T-helper 22 cell (primary cell): ENCODE measurements around the gene CAGE1.
"Not testable (repeated sequence)": the region's sequence is repeated elsewhere in the genome, so short reads cannot be mapped to it uniquely, and the experiment has no call there.

ENCODE experiments used
- DNase-seq: peaks from one replicate; pipeline ENCODE4 v3.0.0-alpha.2; 2020; ENCODE audit warnings: low read depth

The CAGE1 gene

DNA sequence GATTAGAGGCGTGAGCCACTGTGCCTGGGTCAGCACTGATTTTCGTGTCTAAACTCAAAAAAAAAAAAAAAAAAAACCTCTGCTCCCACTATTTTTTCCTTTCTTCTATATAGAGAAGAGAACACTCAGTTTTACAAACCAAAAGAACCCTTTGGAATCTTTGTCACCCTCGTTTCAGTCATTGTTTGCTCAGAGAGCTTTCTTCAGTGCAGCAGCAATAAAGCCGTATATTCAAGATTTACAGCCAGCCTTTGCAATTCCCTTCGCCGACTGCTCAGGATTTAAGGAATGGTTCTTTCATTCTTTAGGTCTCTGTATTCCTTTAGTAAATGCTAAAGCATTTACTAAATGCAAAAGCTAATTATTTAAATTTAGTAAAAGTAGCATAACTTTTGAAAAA lies 20.2 kb upstream of the CAGE1 start:
- DNase-seq = no peak

DNA sequence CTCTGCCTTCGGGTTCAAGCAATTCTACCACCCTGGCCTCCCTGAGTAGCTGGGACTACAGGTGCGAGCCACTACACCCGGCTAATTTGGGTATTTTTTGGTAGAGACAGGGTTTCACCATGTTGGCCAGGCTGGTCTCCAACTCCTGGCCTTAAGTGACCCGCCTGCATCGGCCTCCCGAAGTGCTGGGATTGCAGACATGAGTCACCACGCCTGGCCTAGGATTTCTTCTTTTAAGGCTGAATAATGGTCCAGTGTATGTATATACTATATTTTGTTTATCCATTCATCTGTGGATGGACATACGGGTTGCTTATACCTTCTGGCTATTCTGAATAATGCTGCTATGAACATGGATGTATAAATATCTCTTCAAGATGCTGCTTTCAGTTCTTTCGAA lies 17.2 kb upstream of the CAGE1 start:
- DNase-seq = no peak

DNA sequence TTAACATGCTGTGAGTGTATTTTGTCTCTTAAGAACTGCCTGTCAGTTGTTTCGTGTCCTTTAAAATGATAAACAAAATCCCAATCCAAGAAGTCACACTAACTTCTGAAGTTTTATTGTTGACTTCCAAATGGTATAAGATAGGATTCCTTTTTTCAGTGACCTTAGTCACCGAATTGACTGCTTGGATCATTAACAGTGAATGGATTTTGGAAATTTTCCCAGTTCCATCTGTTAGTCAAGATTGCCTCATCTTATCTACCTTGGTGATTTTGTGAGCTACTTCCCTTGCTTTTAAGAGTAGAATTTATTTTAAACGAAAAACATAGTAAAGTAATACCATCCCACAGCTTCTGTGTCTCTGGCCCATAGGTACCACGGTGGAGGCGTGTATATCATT lies 15.0 kb upstream of the CAGE1 start:
- no peak for DNase-seq

DNA sequence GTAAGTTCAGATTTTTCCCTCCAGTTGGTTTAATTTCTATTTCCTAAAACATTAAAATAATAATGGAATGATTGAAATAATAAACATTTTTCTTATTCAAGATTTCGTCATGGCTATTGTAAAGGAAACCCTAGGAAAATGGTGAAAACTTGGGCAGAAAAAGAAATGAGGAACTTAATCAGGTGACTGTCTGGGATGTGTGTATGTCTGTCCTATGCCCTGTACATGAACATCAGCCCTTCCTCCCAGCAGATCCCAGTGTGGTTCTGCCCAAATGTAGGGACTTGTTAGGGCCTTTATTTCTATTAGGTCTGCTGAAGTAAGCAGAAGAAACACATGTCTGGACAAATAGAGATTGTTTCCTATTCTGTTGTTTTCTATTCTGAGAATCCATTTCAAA lies 13.2 kb upstream of the CAGE1 start:
- no peak for DNase-seq

DNA sequence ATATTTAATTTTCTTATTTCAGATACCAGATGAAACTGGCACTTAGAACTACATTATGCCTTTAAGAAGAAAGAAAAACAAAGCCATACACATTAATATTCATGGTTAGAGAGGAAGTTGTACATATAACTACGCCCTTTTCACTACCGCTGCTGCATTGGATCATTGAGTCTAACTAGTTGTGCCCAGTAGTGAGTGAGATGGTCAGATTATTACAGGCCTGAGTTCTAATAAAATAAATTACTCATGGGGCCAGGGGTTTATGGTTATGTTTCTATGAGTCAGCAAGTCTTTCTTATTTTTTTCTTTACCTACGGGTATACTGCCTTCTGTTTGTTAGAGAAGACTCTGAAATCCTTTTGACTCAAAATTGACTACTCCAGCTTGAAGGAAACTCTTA lies 11.5 kb upstream of the CAGE1 start:
- DNase-seq = no peak

DNA sequence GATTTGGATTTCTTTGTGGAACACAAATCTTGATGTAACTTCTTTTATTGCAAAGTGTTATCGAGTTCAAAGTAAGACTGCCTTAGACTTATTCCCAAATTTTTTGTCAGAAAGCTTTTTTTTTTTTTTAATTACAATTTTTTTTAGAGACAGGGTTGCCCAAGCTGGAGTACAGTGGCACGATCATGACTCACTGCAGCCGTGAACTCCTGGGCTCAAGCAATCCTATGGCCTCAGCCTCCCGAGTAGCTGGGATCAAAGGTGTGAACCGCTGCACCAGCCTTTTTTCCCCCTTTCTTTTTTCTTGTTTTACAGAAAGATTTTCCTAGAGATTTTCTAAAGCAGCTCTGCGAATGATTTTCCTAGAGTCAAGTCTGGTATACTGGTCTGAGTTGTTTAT lies 2.9 kb upstream of the CAGE1 start:
- DNase-seq = no peak

DNA sequence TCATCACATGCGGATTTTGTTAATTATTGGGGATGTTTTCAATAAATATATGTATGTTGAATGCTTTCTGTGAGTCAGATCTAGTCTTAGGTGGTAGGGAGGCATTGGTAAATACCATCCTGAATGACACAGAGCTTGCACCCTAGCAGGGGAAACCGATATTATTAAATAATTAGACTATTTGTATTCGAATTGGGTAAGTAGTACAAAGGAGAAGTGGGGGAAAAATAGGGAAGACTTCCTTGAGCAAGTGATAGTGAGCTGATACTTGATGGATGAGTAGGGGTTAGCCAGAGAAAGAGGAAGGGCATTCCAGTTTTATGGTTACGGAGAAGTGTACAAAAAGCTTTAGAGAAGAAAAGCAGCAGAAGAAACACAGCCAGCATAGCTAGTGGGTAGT lies 1.6 kb upstream of the CAGE1 start:
- no peak for DNase-seq

DNA sequence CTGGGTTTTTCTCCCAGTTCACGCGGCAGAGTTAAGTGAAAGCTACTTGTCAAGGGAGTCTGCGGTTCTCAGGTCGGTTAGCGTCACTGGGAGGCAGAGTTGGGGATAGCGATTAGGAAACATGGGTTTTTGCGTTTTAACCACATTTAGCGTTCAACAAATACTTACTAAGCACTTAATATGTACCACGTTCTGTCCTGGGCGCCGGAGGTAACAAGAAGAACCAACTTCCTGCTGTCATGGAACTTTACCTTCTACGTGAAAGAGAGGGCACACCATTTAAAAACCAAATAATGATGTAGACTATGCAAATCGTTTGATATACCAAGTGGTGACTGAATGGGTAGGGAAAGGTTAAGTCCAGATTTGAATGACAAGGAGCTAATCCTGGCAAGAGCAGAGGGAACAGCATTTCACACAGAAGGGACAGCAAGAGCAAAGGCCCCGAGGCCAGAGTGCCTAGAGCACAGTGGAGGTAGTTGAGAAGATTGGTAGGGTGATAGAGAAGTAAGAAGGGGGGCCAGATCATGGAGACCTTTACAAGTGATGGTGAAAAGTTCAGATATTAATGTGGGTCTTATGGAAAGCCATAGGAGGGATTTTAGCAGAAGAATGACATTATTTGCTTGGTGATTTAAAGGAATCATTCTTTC lies 810 bp upstream of the CAGE1 start:
- DNase-seq = no peak

DNA sequence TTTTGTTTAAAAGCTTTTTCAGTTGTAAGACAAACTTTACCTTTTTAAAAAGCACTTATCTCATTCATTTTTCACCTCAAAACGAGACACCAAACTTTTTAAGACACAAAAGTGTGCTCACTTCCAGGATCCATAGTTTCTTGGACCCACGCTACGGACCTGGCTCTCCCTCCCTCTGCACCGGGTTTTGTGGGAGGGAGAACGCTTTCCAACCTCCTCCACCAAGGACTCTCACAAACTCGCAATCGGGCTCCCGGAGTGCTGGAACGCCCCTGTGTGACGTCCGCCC lies 436 bp downstream of the CAGE1 start:
- DNase-seq = no peak

DNA sequence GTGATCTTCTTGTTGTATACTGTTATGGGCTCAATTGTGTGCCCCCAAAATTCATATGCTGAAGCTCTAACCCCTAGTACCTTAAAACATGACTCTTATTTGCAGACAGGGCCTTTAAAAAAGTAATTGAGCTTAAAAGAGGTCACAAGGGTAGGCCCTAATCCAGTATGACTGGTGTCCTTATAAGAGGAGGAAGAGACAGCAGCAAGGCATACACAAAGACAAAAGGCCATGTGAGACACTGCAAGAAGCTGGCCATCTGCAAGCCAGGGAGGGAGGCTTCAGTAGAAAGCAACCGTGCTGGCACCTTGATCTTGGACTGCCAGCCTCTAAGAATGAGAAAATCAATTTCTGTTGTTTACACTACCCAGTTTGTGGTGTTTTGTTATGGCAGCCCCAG lies 8.4 kb downstream of the CAGE1 start:
- no peak for DNase-seq

DNA sequence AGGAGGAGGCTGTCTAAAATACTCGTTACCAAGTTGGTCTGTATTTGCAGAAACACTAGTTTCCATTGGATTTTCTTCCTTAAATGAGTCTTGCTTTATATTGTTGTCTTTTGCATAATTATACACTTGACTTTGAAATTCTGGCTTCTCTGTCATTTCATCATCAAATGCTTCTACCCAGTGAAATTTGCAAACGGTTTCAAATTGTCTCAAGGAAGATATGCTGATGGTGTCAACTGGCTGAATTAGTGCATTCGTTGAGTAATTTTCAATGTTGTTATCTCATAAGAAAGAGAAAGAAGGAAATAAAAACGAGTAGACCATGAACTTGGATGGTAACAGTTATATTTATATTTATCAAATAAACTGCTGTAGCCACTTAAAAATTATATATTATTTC lies 10.8 kb downstream of the CAGE1 start:
- DNase-seq = no peak

DNA sequence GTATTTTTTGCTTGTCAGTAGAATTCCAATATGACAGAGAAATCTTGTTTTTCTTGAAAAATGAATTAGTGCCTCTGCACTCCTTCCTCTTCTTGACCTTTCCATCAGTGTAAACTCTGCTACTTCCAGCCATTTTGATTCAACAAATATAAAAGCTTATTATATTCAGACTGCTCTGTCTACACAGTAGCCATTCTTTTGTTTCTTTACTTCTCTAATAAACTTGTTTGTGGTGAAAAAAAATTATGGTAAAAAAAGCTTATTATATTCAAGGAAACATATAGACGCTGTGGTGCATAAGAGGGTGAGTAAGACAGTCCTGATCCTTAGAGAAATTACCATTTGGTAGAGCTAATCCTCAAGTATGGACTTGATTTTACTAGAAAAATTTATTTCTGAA lies 11.6 kb downstream of the CAGE1 start:
- DNase-seq = no peak

DNA sequence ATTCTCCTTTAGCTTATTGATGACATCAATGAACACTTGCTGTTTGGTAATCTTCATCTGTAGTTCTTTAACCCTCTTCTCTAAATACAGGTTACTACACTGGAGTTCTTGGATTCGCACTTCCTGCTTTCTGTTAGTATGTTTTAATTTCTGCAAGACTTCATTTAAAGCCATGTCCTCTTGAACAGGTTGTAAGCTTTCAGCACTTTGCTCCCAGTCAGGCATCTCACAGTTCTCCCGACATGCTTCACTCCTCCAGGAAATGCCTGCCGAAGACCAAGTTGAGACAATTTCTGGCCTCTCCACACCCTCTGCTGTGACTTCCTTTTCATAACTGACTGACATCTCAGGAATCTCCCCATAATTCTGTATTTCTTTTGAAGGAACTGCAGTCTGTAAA lies 15.8 kb downstream of the CAGE1 start:
- DNase-seq = no peak

DNA sequence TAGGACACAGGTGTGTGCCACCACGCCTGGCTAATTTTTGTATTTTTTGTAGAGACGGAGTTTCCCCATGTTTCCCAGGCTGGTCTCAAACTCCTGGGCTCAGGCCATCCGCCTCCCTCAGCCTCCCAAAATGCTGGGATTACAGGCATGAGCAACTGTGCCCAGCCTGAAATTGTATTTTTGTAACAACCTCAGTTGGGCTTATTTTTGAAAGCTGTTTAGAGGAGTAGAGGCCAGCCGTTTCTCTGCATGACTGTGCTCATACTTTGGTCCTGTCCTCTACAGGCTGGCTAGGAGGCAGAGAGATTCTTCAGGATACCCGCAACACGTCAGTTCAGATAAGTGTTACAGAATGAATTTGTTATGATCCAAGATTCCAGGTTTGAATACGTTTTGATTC lies 22.1 kb downstream of the CAGE1 start:
- no peak for DNase-seq

DNA sequence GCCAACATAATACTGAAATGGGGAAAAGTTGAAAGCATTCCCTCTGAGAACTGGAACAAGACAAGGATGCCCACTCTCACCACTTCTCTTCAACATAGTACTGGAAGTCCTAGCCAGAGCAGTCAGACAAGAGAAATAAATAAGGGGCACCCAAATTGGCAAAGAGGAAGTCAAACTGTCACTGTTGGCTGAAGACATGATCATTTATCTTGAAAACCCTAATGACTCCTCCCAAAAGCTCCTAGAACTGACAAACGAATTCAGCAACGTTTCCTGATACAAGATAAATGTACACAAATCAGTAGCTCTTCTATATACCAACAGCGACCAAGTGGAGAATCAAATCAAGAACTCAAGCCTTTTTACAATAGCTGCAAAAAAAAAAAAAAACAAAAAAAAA lies 37.6 kb downstream of the CAGE1 start:
- DNase-seq = not testable (repeated sequence)

DNA sequence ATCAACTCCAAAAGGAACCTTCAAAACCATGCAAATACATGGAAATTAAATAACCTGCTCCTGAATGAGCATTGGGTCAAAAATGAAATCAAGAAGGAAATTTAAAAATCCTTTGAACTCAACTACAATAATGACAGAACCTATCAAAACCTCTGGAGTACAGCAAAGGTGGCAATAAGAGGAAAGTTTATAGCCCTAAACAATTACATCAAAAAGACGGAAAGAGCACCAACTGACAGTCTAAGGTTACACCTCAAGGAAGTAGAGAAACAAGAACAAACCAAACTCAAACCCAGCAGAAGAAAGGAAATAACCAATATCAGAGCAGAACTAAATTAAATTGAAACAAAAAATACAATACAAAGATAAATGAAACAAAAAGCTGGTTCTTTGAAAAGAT lies 39.0 kb downstream of the CAGE1 start:
- DNase-seq = not testable (repeated sequence)

DNA sequence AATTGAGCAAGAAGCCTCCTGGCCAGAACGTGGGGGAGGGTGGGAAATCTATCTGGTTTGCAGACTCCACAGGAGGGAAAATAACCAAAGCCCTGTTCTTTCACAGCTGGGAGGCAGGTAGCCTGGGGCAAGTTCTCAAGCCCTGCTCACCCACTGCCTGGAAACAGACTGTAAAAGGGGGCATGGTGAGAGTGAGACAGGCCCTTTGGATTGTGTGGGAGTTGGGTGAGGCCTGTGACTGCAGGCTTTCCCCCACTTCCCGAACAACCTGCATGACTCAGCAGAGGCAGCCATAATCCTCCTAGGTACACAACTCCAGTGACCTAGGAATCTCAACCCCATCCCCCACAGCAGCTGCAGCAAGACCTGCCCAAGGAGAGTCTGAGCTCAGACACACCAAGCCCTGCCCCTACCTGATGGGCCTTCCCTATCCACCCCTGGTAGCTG lies 42.0 kb downstream of the CAGE1 start:
- not testable (repeated sequence) for DNase-seq

DNA sequence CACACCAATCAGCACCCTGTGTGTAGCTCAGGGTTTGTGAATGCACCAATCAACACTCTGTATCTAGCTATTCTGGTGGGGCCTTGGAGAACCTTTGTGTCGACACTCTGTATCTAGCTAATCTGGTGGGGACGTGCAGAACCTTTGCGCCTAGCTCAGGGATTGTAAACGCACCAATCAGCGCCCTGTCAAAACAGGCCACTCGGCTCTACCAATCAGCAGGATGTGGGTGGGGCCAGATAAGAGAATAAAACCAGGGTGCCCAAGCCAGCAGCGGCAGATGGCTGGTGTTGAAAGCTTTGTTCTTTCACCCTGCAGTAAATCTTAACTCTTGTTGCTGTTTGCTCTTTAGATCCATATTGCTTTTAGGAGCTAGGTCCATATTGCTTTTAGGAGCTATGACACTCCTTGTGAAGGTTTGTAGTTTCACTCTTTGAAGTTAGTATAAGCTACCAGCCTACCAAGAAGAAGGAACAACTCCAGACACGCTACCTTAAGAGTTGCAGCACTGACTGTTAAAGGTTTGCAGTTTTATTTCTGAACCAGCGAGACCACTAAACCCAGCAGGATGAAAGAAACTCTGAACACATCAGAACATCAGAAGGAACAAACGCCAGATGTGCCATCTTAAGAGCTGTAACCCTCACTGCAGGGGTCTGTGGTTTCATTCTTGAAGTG lies 44.6 kb downstream of the CAGE1 start:
- DNase-seq = not testable (repeated sequence)

DNA sequence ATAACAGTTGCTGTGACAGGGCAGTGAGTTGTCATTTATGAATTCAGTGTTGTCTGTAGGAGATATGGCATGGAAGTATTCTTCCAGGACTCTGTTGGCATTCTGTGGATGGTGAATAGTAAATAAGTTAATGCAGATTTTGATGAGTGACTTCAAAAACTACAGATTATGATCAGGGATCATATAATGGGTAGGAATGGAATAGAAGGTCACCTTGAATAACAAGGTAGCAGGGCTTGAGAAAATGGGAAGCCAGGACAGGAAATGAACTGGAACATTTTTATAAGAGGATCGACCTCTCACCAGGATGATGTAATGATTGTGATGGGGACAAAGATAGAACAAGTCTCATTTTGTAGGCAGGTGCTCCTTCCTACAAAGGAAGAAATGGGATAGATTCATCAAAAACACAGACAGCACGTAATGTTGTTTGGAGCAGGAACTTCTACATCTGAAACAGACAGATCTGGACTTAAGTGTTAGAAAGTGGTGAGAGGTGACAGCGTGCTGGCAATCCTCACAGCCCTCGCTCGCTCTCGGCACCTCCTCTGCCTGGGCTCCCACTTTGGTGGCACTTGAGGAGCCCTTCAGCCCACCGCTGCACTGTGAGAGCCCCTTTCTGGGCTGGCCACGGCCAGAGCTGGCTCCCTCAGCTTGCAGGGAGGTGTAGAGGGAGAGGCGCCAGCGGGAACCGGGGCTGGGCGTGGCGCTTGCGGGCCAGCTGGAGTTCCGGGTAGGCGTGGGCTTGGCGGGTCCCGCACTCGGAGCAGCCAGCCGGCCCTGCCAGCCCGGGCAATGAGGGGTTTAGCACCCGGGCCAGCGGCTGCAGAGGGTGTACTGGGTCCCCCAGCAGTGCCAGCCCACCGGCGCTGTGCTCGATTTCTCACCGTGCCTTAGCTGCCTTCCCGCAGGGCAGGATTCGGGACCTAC lies 45.7 kb downstream of the CAGE1 start:
- DNase-seq = no peak

DNA sequence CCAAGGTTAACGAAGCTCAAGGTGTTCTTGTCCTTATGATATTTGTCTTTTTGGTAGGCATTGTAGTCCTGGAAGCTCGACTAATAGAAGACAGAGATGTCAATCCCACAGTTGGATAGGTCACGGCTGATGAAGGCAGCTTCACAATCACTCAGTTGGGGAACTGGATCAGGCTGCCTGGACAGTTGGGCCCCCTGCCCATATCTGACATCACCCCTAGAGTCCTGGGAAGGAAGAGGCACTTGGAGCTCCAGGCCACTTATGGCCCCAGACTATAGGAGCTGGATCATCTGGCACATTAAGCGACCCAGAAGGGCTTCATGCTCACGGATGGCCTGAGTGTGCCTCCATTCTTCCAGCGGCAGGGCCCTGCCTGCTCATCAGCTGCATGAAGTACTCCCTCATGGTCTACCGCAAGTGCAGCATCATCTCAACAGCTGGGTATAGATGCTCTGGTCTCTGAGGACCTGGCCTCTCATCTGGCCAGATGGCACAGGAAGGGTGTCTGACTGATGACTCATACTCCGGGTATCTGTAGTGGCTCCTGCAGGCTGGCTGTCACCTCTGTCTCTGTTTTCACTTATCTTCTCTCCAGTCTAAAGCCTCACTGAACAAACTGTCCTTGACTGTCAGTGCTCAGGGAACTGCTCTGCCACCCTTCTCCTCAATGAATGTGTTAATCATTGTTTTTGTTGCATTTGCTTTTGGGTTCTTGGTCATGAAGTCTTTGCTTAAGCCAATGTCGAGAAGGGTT lies 47.4 kb downstream of the CAGE1 start:
- no peak for DNase-seq

DNA sequence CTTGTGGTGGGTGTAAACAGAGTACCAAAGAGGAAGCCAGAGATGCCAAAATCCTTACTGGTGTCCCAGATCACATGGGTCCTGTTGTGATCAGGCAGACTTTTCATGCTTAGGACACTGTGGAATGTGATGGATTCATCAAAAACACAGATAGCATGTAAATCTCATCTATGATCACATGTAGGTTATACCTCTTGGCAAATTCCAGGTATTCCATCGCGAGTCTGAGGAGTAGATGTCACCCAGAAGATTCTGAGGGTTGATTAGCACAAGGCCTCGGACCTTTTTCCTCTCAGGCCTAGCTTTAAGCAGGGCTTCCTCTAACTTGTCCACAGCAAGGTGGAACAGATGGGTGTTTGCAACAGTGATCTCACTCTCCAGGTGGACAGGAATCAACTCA lies 48.3 kb downstream of the CAGE1 start:
- no peak for DNase-seq

DNA sequence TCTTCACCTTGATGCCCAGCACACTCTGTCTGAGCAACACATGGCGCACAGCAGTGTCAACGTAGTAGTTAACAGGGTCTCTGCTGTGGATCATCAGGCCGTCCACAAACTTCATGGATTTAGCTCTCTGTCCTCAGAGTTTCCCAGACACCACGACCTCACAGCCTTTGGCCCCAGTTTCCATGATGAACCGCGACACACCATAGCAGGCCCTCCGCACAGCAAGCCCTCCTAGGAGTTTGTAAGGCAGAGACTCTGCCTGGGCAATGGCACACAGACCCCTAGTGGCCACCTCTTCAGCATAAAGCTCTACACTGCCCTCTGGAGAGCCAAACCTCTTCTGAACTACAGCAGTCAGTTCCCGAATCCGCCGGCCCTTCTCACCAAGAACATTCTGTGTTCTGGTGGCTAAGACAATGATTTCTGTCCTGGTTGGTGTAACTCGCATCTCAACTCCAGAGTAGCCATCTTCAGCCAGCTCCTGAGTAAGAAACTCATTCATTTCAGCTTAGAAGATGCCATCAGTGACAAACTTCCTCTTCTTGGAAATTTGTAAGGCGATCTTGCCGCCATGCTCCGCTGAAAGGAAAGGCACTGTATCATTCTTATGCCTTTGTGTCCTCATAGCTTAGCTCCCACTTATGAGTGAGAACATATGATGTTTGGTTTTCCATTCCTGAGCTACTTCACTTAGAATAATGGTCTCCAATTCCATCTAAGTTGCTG lies 50.4 kb downstream of the CAGE1 start:
- not testable (repeated sequence) for DNase-seq
